HG03135 (cell line): Measurements from ENCODE around the gene AXIN1.
"Not testable (repeated sequence)": the region's sequence is repeated elsewhere in the genome, so short reads cannot be mapped to it uniquely, and the experiment has no call there.

Experiments
- ATAC-seq: cut with Tn5 transposase; IDR thresholded peaks from one replicate; pipeline ENCODE4 v1.9.1; 2021; ENCODE audit warnings: mild to moderate bottlenecking, moderate library complexity; ENCODE audit not compliant: unreplicated experiment

The AXIN1 gene

GRCh38 chr16:381012-381788 lies 28.7 kb upstream of the AXIN1 start:
- ATAC-seq: peak; percentile 19

GRCh38 chr16:380762-381011 lies 28.2 kb upstream of the AXIN1 start:
- no peak for ATAC-seq

GRCh38 chr16:379961-380761 lies 27.6 kb upstream of the AXIN1 start:
- ATAC-seq: no peak

GRCh38 chr16:379183-379960 lies 26.8 kb upstream of the AXIN1 start:
- ATAC-seq: no peak

GRCh38 chr16:378821-379182 lies 26.3 kb upstream of the AXIN1 start:
- no peak for ATAC-seq

- not testable (repeated sequence) for ATAC-seq
Measured at GRCh38 chr16:378113-378820, 25.7 kb upstream of the AXIN1 start.

- no peak for ATAC-seq
Measured at GRCh38 chr16:377419-377951, 25.0 kb upstream of the AXIN1 start.

- ATAC-seq: no peak
Measured at GRCh38 chr16:376817-377418, 24.4 kb upstream of the AXIN1 start.

- ATAC-seq: no peak
Measured at GRCh38 chr16:375927-376816, 23.6 kb upstream of the AXIN1 start.

- no peak for ATAC-seq
Measured at GRCh38 chr16:375212-375611, 22.7 kb upstream of the AXIN1 start.

GRCh38 chr16:374616-374926 lies 22.0 kb upstream of the AXIN1 start:
- ATAC-seq: no peak

- no peak for ATAC-seq
Measured at GRCh38 chr16:373848-374615, 21.5 kb upstream of the AXIN1 start.

- ATAC-seq: no peak
Measured at GRCh38 chr16:373020-373598, 20.6 kb upstream of the AXIN1 start.

GRCh38 chr16:372302-372983 lies 19.9 kb upstream of the AXIN1 start:
- no peak for ATAC-seq

- ATAC-seq: no peak
Measured at GRCh38 chr16:371515-372301, 19.2 kb upstream of the AXIN1 start.

GRCh38 chr16:370979-371514 lies 18.5 kb upstream of the AXIN1 start:
- no peak for ATAC-seq

GRCh38 chr16:370443-370842 lies 17.9 kb upstream of the AXIN1 start, which contains the start of gene MRPL28:
Gene MRPL28, minus strand, starts transcription at chr16:370538. Its CDS starts 320 bp downstream, at chr16:370218.
- ATAC-seq: peak; percentile 76
